ENCODE results near the gene PPP1R7.

The PPP1R7 gene

DNA sequence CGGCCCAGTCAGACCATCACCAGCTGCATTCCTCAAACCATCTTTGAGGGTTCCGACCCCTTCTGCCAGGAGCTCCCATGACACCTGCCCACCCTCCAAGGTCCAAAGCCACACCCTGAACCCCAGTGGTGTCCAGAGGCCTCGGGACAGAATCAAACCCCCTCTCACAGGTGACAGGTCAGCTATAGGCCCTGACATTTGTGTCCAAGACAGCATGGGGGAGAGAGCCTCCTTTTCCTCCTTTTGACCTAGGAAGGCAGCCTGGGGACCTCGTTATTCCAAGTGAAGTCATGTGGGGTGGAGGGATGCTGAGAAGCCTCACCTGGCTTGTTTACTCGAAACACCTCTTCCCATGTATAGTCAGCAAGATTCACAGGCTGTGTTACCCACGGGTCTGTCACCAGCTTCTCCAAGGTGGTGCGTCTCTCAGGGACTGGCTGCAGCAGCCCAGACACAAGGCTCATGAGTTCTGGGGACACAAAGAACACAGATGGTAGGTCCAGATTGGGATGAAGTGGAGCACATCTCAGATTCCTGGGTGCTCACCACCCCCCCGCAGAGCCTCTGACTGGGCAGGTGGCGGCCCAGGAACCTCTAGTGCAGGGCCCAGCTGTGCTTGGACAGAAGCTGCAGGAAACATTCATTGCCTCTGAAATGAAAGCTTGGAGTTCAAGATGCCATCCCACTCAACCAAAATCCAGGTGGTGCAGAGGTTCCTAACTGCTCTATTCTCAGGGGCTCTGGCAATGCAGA, 43.1 kb upstream of the PPP1R7 start:
- Histone ChIP-seq H3K27me3 (replicated peaks; ENCODE audit: control insufficient read depth, insufficient read depth, low read length) (no peaks in the 10 kb centered on the region), H3K4me3 (replicated peaks; ENCODE audit: low read depth, low read length) (no peak overlapping the region), H3K36me3 (ENCODE audit: control insufficient read depth, insufficient read depth, low read length) (peaks cover 19% of the 10 kb centered on the region)
- no peak for DNase-seq (ENCODE audit: extremely low read depth, insufficient read length)
- TF ChIP-seq, protein P1, sequence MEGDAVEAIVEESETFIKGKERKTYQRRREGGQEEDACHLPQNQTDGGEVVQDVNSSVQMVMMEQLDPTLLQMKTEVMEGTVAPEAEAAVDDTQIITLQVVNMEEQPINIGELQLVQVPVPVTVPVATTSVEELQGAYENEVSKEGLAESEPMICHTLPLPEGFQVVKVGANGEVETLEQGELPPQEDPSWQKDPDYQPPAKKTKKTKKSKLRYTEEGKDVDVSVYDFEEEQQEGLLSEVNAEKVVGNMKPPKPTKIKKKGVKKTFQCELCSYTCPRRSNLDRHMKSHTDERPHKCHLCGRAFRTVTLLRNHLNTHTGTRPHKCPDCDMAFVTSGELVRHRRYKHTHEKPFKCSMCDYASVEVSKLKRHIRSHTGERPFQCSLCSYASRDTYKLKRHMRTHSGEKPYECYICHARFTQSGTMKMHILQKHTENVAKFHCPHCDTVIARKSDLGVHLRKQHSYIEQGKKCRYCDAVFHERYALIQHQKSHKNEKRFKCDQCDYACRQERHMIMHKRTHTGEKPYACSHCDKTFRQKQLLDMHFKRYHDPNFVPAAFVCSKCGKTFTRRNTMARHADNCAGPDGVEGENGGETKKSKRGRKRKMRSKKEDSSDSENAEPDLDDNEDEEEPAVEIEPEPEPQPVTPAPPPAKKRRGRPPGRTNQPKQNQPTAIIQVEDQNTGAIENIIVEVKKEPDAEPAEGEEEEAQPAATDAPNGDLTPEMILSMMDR (IDR thresholded peaks at IDR 0.05; ENCODE audit: insufficient read depth, low read length, poor library complexity, severe bottlenecking), result no peak

DNA sequence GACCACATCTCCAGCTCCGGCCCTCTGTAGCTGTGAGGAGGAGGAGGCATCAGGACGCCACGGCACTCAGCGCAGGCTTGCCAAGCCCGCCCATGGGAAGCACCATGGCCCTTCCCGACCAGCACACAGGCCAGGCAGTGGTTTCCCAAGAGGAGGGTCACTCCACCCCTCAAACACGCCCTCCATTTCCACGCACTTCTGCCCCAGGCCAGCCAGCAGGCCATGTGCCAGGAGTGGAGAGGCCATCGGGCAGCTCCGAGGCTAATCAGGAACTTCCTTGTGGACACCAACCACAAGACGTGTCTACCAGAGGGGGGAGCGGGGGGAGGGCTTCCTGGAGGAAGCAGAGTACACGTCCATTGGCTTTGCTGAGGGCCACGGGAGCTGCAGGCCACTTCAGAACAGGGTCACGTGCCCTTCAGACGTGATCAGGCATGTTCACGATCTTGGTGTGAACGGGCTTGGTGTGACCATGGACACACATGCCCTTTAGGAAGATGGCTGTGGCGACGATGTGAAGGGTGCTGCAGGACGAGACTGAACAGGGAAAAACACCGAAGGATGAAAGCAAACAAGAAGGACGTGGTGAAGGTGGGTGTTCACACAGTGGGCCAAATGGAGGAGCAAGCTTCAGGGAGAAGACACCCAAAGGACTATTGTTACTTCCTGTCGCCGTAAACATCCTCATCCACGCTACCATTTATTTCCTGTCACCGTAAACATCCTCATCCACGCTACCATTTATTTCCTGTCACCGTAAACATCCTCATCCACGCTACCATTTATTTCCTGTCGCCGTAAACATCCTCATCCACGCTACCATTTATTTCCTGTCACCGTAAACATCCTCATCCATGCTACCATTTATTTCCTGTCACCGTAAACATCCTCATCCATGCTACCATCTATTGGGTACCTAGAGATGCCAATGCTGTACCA, 41.7 kb upstream of the PPP1R7 start:
- Histone ChIP-seq H3K36me3 (ENCODE audit: control insufficient read depth, insufficient read depth, low read length) (peaks cover 19% of the 10 kb centered on the region), H3K27me3 (replicated peaks; ENCODE audit: control insufficient read depth, insufficient read depth, low read length) (no peaks in the 10 kb centered on the region), H3K4me3 (replicated peaks; ENCODE audit: low read depth, low read length) (peak overlapping the region; percentile 72)
- DNase-seq (ENCODE audit: extremely low read depth, insufficient read length), result no peak
- TF ChIP-seq, protein P1 (IDR thresholded peaks at IDR 0.05; ENCODE audit: insufficient read depth, low read length, poor library complexity, severe bottlenecking), result no peak

DNA sequence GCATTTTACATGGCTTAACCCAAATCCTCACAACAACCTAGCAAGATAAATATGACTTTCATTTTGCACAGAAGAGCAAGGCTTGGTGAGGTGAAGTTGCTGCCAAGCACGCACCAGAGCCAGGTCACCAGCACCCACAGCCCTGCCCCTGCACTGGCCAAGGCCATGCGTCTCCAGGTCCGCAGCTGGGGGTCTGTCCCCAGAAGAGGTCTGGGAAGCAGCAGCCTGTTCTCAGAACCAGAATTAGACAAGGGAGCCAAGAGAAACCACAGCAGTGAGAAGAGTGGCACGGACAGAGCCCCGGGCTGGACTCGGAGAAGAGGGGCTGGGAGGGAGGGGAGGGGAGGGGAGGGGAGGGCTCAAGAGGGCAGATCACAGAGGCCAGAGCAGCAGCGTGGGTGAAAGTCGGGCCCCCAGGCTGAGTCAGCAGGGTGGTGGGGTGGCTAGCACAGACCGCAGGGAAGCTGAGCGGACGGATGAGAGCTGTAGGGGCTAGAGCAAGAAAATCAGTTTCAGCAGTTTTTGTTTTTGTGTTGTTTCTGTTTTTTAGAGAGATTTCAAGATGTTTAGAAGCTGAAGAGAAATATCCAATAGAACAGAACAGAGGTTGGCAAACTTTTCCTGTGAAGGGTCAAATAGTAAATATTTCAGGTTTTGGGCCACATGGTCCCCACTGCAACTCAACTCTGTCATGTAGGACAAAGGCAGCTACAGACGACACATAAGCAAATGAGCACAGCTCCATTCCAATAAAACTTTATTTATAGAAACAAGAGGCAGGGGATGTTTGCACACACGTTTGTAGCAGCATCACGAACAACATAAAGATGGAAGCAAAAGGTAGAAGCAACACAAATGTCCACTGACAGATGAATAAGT, 40.8 kb upstream of the PPP1R7 start:
- H3K36me3 ChIP-seq (ENCODE audit: control insufficient read depth, insufficient read depth, low read length), result peaks cover 19% of the 10 kb centered on the region
- no peaks in the 10 kb centered on the region for H3K27me3 ChIP-seq (replicated peaks; ENCODE audit: control insufficient read depth, insufficient read depth, low read length)
- H3K4me3 ChIP-seq (replicated peaks; ENCODE audit: low read depth, low read length), result peak overlapping the region; percentile 72
- TF ChIP-seq, protein P1 (IDR thresholded peaks at IDR 0.05; ENCODE audit: insufficient read depth, low read length, poor library complexity, severe bottlenecking), result no peak
- no peak for DNase-seq (ENCODE audit: extremely low read depth, insufficient read length)

DNA sequence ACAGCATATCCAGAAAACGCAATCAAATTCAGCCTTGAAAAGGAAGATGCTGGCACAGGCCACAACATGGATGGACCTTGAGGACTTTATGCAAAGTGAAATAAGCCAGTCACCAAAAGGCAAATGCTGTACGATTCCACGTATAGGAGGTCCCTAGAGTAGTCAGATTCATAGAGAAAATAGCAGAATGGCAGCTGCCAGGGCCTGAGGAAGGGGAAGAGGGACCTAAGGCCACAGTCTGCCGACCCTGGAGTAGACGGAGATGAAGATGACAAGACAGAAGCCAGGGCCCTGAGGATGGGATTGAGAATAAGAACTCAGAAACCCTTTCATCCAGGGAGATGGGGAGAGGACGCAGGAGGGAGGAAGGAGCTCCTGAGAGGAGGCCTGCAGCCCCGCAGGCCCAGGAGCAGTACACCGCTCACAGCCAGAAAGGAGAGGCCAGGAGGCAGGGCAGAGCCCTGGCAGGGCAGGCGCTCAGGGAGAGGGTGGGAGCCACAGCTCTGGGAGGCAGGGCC, 40.1 kb upstream of the PPP1R7 start:
- peaks cover 19% of the 10 kb centered on the region for H3K36me3 ChIP-seq (ENCODE audit: control insufficient read depth, insufficient read depth, low read length)
- peak overlapping the region; percentile 72 for H3K4me3 ChIP-seq (replicated peaks; ENCODE audit: low read depth, low read length)
- DNase-seq (ENCODE audit: extremely low read depth, insufficient read length), result no peak
- H3K27me3 ChIP-seq (replicated peaks; ENCODE audit: control insufficient read depth, insufficient read depth, low read length), result no peaks in the 10 kb centered on the region
- TF ChIP-seq, protein P1 (IDR thresholded peaks at IDR 0.05; ENCODE audit: insufficient read depth, low read length, poor library complexity, severe bottlenecking), result no peak
